Right hindlimb (tissue), 1 donor: Measurements from ENCODE around the gene CCL14.

ENCODE experiments used
- DNase-seq: peaks from one replicate; pipeline ENCODE4 v3.0.0-alpha.2; 2018

CCL14 gene

DNA sequence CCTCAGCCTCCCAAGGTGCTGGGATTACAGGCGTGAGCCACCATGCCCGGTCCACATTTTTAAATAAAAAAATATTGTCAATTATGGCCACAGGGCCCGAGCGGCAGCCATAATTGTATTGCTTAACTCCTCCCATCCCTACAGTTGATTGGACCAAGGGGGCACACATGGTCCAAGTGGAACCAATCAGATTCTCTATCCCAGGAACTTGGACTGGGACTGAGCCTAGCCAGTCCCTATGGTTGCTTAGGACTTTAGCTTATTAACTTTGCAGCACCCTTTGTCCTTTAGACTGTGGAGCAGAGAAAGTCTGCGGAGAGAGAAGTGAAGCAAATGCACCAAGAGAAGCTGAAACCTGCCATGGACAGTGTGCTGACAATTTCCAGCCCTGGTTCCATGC lies 50.5 kb downstream of the CCL14 start:
- DNase-seq: no peak

GRCh38 chr17:35934760-35935159 lies 51.8 kb downstream of the CCL14 start:
- no peak for DNase-seq
